Measurements from ENCODE around the gene CPEB1.

Gene CPEB1

DNA sequence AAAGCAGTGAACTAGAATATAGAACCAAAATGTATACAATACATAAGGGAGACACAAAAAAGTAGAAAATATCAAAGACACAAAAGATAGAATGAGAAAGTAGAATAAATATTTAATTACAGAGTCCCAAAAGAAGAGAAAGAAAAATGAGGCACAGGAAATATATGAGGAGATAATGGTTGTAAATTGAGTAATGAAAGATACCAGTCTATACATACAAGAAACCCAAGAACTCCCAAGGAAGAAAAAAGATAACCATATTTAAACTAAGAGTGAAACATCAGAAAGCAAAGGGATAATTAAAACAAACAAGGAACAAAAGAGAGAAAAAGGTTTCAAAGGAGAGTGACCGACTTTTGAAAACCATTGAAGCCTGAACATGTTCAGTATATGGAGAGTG lies 47.3 kb downstream of the CPEB1 start:
- TF ChIP-seq, protein P1, sequence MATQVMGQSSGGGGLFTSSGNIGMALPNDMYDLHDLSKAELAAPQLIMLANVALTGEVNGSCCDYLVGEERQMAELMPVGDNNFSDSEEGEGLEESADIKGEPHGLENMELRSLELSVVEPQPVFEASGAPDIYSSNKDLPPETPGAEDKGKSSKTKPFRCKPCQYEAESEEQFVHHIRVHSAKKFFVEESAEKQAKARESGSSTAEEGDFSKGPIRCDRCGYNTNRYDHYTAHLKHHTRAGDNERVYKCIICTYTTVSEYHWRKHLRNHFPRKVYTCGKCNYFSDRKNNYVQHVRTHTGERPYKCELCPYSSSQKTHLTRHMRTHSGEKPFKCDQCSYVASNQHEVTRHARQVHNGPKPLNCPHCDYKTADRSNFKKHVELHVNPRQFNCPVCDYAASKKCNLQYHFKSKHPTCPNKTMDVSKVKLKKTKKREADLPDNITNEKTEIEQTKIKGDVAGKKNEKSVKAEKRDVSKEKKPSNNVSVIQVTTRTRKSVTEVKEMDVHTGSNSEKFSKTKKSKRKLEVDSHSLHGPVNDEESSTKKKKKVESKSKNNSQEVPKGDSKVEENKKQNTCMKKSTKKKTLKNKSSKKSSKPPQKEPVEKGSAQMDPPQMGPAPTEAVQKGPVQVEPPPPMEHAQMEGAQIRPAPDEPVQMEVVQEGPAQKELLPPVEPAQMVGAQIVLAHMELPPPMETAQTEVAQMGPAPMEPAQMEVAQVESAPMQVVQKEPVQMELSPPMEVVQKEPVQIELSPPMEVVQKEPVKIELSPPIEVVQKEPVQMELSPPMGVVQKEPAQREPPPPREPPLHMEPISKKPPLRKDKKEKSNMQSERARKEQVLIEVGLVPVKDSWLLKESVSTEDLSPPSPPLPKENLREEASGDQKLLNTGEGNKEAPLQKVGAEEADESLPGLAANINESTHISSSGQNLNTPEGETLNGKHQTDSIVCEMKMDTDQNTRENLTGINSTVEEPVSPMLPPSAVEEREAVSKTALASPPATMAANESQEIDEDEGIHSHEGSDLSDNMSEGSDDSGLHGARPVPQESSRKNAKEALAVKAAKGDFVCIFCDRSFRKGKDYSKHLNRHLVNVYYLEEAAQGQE (IDR thresholded peaks at IDR 0.05; ENCODE audit: insufficient read depth in 1 of 2, low read depth in 2 of 2, low read length in 2 of 2), result no peak
- TF ChIP-seq TAF1 (IDR thresholded peaks at IDR 0.05; ENCODE audit: borderline replicate concordance, insufficient read depth, low read length), result no peak
- TF ChIP-seq SIN3A (IDR thresholded peaks at IDR 0.05; ENCODE audit: borderline replicate concordance, insufficient read depth, low read length), result no peak
- TF ChIP-seq POLR2AphosphoS5 (IDR thresholded peaks at IDR 0.05; ENCODE audit: low read depth, low read length), result no peak
- TF ChIP-seq FOXP2 (optimal IDR thresholded peaks at IDR 0.05; ENCODE audit: borderline replicate concordance, extremely low read depth, extremely low read length, insufficient read depth), result no peak

DNA sequence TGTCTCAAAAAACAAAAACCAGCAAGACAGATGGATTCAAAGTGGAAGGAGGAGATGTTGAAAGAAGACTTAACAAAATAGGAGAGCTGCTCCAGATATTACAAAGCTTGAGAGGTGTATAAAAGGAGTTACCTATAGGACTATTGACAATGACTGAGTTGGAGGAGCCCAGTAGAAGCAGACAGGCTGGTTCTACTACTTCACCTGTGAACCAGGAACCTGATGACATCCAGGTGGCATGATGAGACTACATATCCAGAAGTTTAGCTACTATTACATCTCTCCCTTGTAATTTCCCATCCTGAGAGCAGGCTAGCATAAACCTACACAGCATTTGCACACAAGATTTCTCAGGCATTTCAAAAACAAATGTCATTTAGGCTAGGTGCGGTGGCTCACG lies 49.3 kb downstream of the CPEB1 start:
- TF ChIP-seq FOXP2 (optimal IDR thresholded peaks at IDR 0.05; ENCODE audit: borderline replicate concordance, extremely low read depth, extremely low read length, insufficient read depth) (no peak), TAF1 (IDR thresholded peaks at IDR 0.05; ENCODE audit: borderline replicate concordance, insufficient read depth, low read length) (no peak), SIN3A (IDR thresholded peaks at IDR 0.05; ENCODE audit: borderline replicate concordance, insufficient read depth, low read length) (no peak), POLR2AphosphoS5 (IDR thresholded peaks at IDR 0.05; ENCODE audit: low read depth, low read length) (no peak)
- TF ChIP-seq, protein P1 (IDR thresholded peaks at IDR 0.05; ENCODE audit: insufficient read depth in 1 of 2, low read depth in 2 of 2, low read length in 2 of 2), result no peak

DNA sequence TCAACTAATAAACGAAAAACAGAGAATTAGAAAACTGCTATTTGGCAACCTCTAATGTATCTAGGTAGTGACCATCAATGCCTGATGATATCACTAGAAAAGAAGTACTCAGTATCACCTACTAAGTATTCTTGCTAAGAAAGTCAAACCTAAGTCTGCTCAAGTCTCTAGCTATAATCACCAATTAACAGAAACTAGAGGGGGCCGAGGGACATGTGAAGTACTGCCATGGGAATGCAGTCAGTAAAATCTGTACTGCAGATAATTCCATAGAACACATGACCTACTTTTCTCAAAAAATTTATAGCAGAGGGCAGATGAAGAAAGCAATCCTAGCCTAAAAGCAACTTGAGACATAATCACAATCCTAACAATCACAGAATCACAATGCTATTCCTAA lies 51.4 kb downstream of the CPEB1 start:
- no peak for TF ChIP-seq SIN3A (IDR thresholded peaks at IDR 0.05; ENCODE audit: borderline replicate concordance, insufficient read depth, low read length)

DNA sequence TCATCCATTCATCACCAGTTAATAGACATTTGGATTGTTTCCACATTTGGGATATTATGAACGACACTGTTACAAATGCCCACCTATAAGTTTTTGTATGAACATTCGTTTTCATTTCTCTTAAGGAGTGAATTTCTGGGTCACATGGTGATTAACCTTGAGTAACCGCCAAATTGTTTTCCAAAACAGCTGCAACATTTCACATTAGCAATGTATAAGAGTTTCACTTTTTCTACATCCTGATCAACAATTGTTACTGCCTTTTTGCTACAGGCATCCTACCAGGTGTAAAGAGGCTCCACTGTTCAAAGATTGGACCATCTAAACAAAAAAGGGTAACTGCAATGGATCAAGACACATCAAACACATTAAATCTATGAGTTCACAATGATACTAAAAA lies 52.0 kb downstream of the CPEB1 start:
- TF ChIP-seq SIN3A (IDR thresholded peaks at IDR 0.05; ENCODE audit: borderline replicate concordance, insufficient read depth, low read length) (no peak), TAF1 (IDR thresholded peaks at IDR 0.05; ENCODE audit: borderline replicate concordance, insufficient read depth, low read length) (no peak), FOXP2 (optimal IDR thresholded peaks at IDR 0.05; ENCODE audit: borderline replicate concordance, extremely low read depth, extremely low read length, insufficient read depth) (no peak), POLR2AphosphoS5 (IDR thresholded peaks at IDR 0.05; ENCODE audit: low read depth, low read length) (no peak)
- TF ChIP-seq, protein P1 (IDR thresholded peaks at IDR 0.05; ENCODE audit: insufficient read depth in 1 of 2, low read depth in 2 of 2, low read length in 2 of 2), result no peak

DNA sequence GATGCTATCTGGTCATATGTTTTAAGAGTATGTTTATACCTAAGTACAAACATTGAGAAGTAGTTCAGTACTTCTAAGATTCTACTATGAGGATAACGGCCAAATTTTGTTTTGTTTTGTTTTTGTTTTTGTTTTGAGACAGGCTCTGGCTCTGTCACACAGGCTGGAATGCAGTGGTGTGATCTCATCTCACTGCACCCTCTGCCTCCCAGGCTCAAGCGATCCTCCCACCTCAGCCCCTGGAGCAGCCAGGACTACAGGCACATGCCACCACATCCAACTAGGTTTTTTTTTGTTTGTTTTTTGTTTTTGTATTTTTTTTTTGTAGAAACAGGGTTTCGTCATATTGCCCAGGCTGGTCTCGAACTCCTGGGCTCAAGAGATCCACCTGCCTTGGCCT lies 59.4 kb downstream of the CPEB1 start:
- TF ChIP-seq FOXP2 (optimal IDR thresholded peaks at IDR 0.05; ENCODE audit: borderline replicate concordance, extremely low read depth, extremely low read length, insufficient read depth), result no peak
- TF ChIP-seq TAF1 (IDR thresholded peaks at IDR 0.05; ENCODE audit: borderline replicate concordance, insufficient read depth, low read length), result no peak
- TF ChIP-seq POLR2AphosphoS5 (IDR thresholded peaks at IDR 0.05; ENCODE audit: low read depth, low read length), result no peak
- TF ChIP-seq SIN3A (IDR thresholded peaks at IDR 0.05; ENCODE audit: borderline replicate concordance, insufficient read depth, low read length), result no peak
- TF ChIP-seq, protein P1 (IDR thresholded peaks at IDR 0.05; ENCODE audit: insufficient read depth in 1 of 2, low read depth in 2 of 2, low read length in 2 of 2), result no peak

Measured in PFSK-1 (cell line).